GM18858 (cell line): Measurements from ENCODE around the gene C1QTNF9.
"Not testable (repeated sequence)": the region's sequence is repeated elsewhere in the genome, so short reads cannot be mapped to it uniquely, and the experiment has no call there.

ENCODE experiments used
- ATAC-seq: cut with Tn5 transposase; IDR thresholded peaks from one replicate; pipeline ENCODE4 v1.9.1; 2021; ENCODE audit not compliant: unreplicated experiment

The C1QTNF9 gene

DNA sequence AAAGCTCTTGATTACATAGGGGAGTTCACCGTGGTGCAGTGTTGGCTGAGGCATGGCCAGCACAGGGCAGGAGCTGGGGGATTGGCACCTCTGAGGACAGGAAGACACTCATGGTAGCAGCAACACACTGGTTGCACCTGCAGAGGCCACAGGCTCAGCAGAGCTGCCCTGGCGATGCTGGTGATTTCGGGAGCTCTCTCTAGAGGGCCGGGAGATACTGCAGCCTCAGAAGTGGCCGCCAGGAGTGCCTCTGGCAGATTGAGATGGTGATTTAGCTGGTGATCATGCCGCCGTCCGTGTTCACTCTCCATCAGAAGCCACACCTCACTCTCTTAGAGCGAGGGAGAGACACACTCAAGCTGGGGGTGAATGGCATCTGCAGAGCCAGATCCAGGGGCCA, 49.9 kb downstream of the C1QTNF9 start:
- not testable (repeated sequence) for ATAC-seq

DNA sequence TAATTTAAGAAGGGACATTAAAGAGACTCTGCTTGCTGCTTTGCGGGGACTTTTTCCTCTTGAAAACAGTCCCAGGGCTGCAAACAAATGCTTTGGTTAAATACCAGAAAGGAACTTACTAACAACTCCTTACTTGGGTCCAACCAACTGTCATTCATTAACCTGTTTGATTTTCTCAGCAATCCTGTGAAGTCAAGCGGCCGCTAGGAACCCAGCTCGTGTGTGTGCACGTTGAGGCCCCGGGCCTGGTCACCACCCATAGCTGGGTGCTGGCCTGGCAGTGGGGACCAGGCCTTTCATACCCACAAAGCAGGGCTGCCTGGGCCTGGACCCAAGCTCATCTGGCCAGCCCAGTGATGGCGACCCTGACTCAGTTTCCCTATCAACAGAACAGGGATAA, 50.7 kb downstream of the C1QTNF9 start:
- no peak for ATAC-seq

DNA sequence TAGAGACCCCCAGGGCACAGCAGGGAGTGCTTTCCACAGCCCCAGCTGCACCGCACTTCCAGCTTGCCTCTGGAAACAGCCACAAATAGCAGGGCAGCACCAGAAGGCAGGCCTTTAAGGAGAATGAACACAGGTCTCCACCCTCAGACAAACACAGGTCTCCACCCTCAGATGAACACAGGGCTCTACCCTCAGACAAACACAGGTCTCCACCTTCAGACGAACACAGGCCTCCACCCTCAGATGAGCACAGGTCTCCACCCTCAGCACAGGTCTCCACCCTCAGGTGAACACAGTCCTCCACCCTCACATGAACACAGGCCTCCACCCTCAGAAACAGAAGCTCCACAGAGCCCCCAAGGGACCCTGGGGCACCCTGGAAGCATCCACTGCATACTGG, 51.7 kb downstream of the C1QTNF9 start:
- no peak for ATAC-seq

DNA sequence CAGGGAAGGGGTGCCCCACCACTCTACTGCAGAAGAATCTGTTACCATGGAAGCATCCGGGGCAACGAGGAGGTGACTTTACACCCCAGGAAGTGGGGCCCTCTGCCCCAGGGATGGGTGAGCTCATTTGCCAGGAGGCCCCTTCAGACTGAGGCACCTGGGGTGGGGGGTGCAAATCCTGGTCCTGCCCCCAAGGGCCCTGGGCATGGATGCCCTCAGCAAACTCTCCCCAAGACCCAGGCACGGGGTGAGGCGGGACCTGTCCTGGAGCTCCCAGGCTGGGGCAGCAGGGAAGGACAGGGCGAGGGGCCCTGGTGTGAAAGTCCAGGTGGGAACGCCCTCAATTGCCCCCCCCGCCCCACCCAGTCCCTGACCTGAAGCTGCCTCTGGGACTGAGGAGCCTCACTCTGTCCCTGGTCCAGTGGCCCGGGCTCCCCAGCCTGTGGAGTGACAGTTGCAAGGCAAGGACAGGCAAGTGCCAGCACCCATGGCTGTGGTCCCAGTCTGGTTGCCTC, 52.5 kb downstream of the C1QTNF9 start:
- ATAC-seq, result no peak

DNA sequence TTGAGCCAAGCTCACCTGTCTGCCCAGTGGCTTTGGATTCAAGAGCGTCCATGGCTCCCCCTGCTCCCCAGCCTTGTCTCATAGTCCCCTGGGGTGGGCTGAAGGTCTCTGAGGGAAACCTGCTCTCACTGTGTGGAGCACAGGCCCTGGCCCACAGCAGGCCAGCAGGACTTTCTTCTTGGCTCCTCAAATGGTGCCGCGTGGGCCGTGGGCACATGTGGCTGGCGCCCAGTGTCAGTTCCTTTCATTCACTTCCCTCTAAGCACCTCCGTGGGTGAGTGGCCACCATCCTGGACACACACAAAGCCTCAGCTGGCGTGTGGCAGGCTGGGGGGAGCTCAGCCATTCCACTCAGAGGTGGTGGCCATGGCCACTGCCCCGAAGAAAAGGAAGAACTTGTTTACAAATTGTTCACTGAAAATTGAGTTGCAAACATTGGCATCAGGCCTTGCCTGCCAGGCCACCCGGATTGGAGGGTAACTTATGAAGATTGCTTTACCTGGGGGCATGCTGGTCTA, 53.1 kb downstream of the C1QTNF9 start:
- no peak for ATAC-seq

DNA sequence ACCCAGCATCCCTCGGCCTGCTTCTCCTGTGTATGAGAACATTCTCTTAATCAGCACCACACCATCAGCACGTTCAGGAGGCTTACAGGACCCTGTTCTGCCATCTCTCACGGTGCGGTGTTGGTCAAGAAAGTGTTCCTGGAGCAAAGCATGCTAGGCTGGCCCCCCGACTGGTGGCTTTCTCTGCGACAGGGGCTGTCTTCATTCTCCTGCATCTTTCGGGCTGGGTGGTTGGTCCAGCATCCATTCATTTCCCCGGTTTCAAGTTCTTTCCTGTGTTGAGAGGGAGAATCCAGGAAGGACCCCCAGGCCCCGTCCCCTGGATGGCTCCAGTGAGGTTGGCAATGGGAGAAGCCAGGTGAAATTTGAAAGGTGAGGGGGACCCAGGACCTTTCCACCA, 55.8 kb downstream of the C1QTNF9 start:
- no peak for ATAC-seq

DNA sequence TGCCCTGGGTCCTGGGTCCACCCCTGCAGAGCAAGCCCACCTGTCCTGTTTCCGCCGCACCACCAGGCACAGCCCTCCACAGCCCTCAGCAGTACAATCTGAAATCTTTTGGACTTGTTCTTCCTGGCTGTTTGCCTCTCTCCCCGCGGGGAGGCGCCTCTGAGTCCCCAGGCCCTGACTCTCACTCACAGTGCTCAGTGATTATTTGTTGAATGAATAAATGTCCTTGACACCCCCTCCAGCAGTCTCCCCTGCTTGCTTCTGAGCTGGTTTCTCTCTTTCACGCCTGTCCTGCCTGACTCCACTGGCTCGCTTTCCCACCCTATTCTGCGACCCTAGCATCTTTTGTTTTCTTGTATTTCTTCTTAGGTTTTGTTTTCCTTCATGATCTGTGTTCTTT, 56.9 kb downstream of the C1QTNF9 start:
- ATAC-seq, result not testable (repeated sequence)

DNA sequence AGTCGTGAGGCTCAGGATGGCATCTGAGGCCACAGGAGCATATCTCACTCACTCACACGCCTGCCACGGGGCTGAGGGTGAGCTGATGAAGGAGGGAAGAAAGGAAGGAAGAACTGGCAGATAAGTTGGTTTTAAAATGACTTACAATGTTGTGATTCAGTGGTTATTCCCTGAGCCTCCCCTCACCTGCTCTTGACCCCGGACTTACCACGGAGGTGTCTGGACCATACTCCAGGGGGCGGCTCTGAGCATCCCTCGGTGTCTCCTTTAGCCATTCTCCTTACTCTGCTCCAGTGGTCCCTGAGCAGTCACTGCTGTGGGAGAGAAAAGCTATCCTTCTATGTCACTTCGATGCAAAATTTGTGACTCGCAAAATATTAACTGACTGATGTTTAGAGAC, 61.9 kb downstream of the C1QTNF9 start:
- not testable (repeated sequence) for ATAC-seq
